Mucosa of descending colon (tissue), 3 donors: Measurements from ENCODE around the gene SVOPL. TPM values are rescaled to one million over a fixed set of nuclear protein-coding genes. Genes with fewer than 3 reads are reported as not detected.
"Not testable (repeated sequence)": the region's sequence is repeated elsewhere in the genome, so short reads cannot be mapped to it uniquely, and the experiment has no call there.

ENCODE experiments used
- ATAC-seq: fragments of 200-7000 bp; cut with Tn5 transposase; one replicate; pipeline ENCODE4 v1.9.1; 2020; ENCODE audit warnings: mild to moderate bottlenecking, moderate library complexity
- DNase-seq, 3 donors: peaks; one replicate each; pipeline ENCODE4 v3.0.0-alpha.2; 2020
- H3K36me3 ChIP-seq: fragments of 200-600 bp; one replicate; pipeline ENCODE4 v1.8.0; 2021; ENCODE audit warnings: low read depth, mild to moderate bottlenecking
- H3K4me1 ChIP-seq: fragments of 200-600 bp; one replicate; pipeline ENCODE4 v1.8.0; 2021; ENCODE audit warnings: low read depth, mild to moderate bottlenecking
- H3K4me3 ChIP-seq: fragments of 200-600 bp; one replicate; pipeline ENCODE4 v1.8.0; 2021; ENCODE audit warnings: mild to moderate bottlenecking
- H3K9me3 ChIP-seq: fragments of 200-600 bp; one replicate; pipeline ENCODE4 v1.8.0; 2021; ENCODE audit warnings: mild to moderate bottlenecking
- CTCF ChIP-seq: fragments of 200-600 bp; IDR thresholded peaks from one replicate; pipeline ENCODE4 v1.8.0; 2022; ENCODE audit warnings: antibody characterized with exemption, mild to moderate bottlenecking
- intact Hi-C, 2 donors: fragments of 100-400 bp; cut with DNase I in 1 of 2; cut with micrococcal nuclease in 1 of 2; formaldehyde crosslinking; loops; one replicate each; pipeline versions ENCODE4 v1.11.0 to v1.11.1; 2022; cut with DNase I, micrococcal nuclease
- total RNA-seq, 3 donors: library from RNA; stranded (reverse); fragmentation: NEBNext Ultra II Directional in 2 of 3; extraction: Animal tissue kit (Norgen Biotek cat#: 25700) in 2 of 3; gene quantifications; one replicate each; pipeline versions ENCODE4 v1.2.1 to v1.2.4, GENCODE V29; 2021 to 2023
- donor health status: DM: no; HTN: no; CAD: no; lungs with moderate emphysema.
- donor health status: DM: no; HTN: no; CAD: no.
- donor health status: DM: no; HTN: yes; CAD: no.

Gene SVOPL
- total RNA-seq, 3 donors from 2014 or later: 1.8 to 3.1 (median 2.9) TPM

GRCh38 chr7:138701537-138701923 is 368 bp upstream of the SVOPL start:
- ATAC-seq (no peak), DNase-seq (no peak)
- no peaks in the 10 kb centered on the region for H3K36me3 ChIP-seq
- H3K4me3 ChIP-seq: no peak overlapping the region
- TF ChIP-seq CTCF: no peak
- no peaks in the 10 kb centered on the region for H3K4me1 ChIP-seq
- intact Hi-C loops: no loop called here
- no peaks in the 10 kb centered on the region for H3K9me3 ChIP-seq

GRCh38 chr7:138699661-138700060 is 1.5 kb downstream of the SVOPL start:
- no peak for ATAC-seq
- no peaks in the 10 kb centered on the region for H3K9me3 ChIP-seq
- TF ChIP-seq CTCF: no peak
- no peak overlapping the region for H3K4me3 ChIP-seq
- intact Hi-C loops: no loop called here
- DNase-seq: no peak
- no peaks in the 10 kb centered on the region for H3K36me3 ChIP-seq
- no peaks in the 10 kb centered on the region for H3K4me1 ChIP-seq

GRCh38 chr7:138698281-138698680 is 2.9 kb downstream of the SVOPL start:
- no peaks in the 10 kb centered on the region for H3K4me1 ChIP-seq
- no peak for TF ChIP-seq CTCF
- no peaks in the 10 kb centered on the region for H3K9me3 ChIP-seq
- intact Hi-C loops: no loop called here
- no peak overlapping the region for H3K4me3 ChIP-seq
- H3K36me3 ChIP-seq: no peaks in the 10 kb centered on the region
- DNase-seq (no peak), ATAC-seq (no peak)

GRCh38 chr7:138697535-138698182 is 3.5 kb downstream of the SVOPL start:
- intact Hi-C loops: no loop called here
- Histone ChIP-seq H3K9me3 (no peaks in the 10 kb centered on the region), H3K4me3 (no peak overlapping the region), H3K36me3 (no peaks in the 10 kb centered on the region), H3K4me1 (no peaks in the 10 kb centered on the region)
- no peak for TF ChIP-seq CTCF
- DNase-seq (no peak), ATAC-seq (no peak)

GRCh38 chr7:138695776-138696175 is 5.4 kb downstream of the SVOPL start:
- H3K4me3 ChIP-seq, H3K4me1 ChIP-seq, intact Hi-C loops, H3K36me3 ChIP-seq, DNase-seq, H3K9me3 ChIP-seq, ATAC-seq: not testable (repeated sequence)

- TF ChIP-seq CTCF: no peak
- no peak for ATAC-seq
- no peak for DNase-seq
- no peaks in the 10 kb centered on the region for H3K36me3 ChIP-seq
- no peaks in the 10 kb centered on the region for H3K9me3 ChIP-seq
- H3K4me1 ChIP-seq: peaks cover 5% of the 10 kb centered on the region
- intact Hi-C loops: no loop called here
- no peak overlapping the region for H3K4me3 ChIP-seq
Measured at GRCh38 chr7:138695106-138695505, 6.1 kb downstream of the SVOPL start.
